Left hindlimb (tissue), 1 donor: ENCODE data around the gene CBLB.

Experiments
- DNase-seq: peaks from one replicate; pipeline ENCODE4 v3.0.0-alpha.2; 2018

CBLB gene

DNA sequence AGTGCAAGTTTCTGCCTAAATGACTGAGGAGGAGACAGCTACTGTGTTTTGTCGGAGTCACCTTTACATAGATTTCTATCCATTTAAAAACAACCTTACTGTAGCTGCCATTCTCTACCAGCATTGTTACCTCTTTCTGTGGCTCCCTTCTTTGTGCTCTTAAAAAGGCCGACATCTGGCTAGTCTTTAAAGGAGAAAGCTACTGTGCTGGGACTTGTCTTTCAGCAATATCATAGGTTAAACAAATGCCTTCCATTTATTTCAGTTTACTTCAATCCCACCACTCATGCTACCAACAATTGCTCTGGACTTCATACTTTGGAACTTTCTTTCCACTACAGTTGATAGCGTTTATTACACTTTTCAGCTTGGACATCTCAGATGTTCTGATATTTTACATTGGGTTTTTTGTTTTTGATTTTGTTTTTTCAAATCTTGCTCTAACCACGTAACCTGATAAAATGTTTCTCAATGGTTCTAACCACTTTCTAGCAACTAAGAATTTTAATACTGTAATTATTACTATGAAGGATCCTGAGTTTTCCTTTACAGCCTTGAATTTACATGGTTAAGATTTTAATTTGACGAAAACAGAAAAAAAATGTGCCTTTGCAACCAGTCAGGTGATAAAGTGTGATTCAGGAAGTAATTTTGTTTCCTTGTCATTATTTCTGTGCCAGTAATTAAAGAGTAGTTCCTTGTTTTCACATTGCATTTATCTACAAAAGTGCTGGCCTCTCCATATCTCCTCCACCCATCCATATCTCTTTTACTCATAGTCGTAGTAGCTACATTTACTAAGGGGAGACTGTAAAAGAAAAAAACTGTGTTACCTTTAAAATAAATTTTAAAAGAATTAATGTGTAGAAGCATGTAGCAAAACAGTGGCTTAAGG, 1.3 kb upstream of the CBLB start:
- DNase-seq = no peak

DNA sequence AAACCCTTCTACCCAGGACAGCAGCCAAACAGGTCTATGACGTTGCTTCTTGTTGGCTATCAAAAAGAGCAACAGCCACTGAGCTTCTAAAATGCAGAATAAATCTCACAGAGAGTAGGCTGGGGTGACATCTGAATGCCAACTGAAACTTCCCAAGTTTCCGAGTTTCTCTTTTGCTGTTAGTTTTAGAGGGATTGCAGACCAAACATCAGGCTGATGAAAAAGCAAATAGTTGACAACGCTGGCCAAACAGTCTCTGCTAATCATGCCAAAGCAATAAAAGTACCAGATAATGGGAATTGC, 670 bp upstream of the CBLB start:
- no peak for DNase-seq

DNA sequence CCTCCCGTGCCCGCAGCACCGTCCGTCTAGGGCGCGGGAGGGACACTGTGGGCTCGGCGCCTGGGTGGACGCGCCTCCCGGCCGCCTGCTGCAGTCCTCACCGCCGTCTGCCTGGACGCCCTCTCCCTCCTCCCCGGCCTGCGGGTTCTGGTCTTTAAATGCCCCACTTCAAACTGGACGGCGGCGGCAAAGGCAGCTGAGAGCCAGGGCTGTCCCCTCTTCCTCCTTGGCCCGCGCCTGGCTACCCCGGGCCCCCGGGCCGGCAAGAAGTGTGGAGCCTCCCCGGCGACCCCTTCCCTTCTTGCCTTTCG, 426 bp downstream of the CBLB start:
- no peak for DNase-seq

DNA sequence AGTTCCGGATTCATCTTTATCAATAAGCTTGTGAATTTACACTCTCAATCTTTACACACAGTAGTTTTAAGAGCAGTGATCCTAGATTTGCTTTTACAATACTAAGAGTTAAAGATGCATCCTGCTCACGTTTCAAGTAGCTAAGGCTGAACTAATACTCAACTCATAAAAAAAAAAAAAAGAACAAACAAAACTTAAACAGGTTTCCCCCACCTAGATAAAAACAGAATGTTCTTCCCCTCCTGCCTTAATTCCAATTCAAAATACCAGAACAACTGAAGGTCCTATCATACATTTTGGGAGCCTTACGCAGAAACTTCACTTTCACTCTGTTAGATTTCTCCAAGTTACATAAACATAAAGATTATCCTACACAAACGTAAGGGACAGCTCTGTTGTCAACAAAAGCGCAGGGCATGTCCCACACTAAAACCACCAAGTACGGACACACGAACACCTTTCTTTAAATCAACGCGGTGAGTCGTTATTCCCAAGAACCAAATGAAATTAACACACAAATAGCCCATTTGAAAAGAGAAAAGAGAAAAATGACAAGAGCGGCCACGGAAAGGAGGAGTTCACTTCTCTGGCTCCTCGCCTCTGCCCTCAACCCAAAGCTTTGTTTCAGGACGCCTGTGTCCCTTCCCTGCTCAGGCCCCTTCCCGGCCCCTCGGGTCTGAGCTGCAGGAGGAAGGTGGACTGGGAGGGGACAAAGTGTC, 941 bp downstream of the CBLB start:
- DNase-seq = no peak

DNA sequence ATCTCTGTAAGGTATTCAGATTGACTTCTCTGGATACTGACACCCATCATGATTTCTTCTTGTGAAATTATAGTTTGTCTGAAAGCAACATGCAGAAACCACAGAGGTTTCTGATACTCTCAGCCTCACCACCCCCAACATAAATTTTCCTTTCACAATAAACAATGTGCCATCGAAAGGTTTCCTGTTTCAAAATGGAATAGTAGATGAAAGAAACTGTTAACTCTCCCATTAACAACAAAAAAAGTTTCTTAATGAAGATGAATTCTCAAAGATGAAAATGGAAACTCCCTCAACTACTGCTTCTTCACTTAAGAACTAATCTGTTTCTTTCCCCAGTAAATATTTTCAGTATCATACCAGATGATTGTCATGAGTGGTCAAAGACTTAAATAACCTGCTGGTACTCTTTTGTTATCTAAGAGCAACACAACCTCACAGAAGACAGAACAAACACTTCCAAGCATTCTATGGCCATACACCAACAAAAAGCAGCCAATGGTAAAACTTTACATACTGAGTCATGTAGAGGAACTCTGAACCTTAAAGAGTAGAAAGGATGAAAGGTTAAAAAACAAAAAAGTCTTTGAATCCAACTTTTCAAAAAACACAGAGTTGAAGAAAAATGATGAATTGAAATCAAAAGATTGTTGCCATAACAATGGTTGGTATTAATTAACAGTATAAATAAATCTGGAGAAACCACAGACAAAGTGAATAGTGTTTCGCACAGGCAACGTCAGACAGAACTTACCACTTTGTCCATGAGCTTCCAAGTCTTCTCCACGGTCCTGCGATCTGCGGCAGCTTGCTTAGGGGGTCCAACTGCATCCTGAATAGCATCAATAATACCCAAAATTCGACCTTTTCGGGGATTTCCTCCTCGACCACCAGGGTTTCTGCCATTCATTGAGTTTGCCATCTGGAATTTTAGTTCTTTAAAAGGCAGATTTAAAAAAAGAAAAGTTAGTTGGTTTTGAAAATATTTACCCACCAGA, 1.9 kb downstream of the CBLB start:
- no peak for DNase-seq

DNA sequence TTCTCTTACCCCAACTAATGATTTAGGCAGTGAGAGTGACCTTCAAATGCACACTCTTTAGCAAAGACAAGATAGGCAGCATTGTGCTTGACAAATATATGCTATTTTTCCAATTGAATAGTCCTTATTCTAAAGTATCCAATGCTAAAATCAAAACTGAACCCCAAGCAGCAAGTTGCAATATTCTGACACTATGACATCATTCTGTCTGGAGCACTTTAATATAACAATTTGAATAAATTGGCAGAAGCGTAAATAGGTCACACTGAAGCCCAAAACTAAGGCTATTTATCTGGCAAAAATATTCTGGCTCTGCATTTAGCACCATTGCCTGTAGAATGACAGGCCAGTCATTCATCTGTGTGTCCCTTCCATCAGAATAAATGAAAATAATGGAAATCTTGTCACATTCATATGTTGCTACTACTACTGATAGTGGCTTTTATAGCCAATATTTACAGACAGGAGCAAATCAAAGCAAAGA, 2.9 kb downstream of the CBLB start:
- no peak for DNase-seq

DNA sequence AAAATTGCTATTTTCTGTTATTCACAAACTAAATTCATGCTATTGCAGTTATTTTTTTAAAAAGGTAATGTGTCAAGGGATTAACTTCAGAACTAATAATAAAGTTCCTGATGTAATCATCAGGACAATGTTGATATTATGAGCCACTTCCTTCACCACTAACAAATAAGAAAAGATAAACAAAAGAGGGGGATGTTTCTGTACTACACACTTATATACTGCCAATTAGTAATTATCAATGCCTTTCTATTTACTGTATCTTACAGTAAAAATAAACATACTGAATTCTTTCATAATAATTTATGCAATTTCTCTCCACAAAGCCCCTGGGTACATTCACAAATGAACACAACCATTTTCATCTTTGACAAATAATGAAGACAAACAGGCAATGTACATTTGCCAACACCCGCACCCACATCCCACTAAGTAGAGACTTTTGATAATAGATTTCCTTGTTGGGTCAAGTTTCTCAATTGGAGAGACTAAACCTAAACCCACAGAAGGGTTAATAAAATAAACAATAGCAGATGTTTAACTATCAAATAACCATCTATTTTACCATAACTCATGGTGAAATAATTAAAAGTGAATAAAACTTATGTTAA, 3.7 kb downstream of the CBLB start:
- no peak for DNase-seq

DNA sequence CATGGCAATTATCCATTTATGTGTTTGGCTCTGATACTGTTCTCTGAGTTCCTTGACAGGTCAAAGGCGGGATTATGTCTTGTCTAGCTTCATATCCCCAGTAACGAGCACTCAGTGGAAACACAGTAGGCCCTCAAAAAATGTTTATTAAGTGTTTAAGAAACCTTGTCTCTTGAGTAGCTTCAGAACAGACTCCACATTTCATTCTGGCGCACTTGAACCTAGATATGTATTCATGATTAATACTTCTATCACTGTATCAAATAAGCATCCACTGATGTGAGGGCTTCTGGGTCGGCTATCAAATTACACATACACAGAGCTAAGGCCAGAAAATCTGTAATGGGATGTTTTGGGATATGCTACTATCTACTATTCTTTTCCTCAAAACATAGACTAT, 4.6 kb downstream of the CBLB start:
- no peak for DNase-seq

DNA sequence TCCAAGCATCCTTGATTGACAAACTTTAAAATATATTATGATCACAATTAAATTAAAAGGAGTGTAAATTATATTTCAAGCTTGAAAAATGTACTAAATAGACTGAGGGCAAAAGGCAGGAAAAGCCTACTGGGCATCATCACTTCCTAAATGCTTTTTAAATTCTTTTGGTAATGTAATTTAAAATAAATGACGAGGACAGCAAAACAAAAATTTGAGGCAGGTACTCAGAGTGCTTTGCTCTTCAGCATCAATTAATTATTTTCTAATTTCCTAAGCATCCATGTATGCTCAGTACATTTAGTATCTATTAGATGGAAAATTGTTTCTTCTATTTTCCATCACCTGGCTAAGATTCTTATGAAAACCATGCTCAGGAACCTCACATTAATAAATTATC, 5.2 kb downstream of the CBLB start:
- DNase-seq = no peak

DNA sequence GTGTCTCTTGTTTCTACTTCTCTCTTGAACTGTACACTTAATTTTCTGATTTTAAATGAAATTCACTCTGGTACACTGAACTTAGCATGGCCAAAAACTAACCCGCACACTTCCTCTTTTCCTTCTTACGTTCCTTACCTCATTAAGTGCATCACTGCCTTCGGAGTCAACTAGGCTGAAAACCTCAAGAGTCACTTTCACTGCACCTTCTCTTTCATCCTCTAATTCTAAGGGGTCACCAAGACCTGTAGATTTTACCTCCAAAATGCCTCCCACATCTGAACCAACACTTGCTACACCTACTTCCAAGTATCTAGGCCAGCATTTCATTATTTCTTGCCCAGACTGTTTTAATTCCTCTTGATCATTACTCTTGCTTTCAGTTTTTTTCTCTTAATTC, 6.6 kb downstream of the CBLB start:
- no peak for DNase-seq

DNA sequence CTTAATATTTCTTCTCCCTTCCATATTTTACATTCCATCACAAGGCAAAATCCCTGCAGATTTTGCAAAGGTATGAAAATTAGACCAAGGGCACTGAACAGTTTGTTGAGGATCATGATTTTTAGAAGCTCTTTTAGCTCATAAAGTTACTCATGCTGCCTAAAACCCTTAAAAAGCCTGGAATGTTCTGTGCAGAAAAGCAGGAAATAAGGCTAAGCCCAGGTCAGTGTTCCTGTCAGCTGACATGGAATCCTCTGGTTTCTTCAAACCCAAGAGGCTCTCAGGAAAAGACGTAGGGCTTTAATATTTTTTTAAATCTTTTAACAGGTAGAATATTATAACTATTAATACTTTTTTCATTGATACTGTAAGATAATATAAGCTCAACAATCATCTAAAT, 8.2 kb downstream of the CBLB start:
- no peak for DNase-seq

DNA sequence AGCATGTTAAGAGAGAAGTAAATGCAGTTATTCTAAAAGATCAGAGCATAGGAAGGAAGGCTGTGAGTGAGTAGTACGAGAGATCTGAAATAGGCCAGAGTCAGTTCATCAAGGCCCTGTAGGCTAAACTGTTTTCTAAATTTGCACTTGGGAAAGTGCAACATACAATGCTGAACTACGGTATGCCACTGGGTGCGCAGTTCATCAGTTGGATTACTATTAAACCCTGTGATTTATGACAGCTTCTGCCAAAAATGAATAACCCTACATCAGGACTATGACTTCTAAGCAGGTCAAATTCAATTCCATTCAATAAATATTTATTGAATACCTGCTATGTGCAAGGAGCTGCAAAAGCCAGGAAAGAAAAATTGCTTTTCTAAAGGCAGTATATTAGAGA, 10.8 kb downstream of the CBLB start:
- DNase-seq = no peak

DNA sequence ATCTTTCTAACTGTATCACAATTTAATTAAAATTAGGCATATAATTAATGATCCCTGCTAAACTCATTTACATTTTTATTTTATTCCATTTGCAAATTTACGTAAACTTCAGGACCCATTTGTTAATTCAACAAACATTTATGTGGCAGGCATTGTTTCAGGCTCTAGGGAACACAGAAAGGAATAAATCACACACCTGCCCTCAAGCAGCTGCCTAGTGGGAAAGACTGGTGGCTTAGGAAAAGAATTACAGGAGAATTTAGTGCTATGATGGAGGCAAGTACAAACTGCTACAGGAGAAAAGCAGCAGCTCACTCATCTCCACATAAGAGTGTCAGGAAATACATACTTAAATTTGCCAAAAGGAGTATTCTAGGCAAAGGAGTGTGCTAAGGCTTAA, 11.2 kb downstream of the CBLB start:
- no peak for DNase-seq

DNA sequence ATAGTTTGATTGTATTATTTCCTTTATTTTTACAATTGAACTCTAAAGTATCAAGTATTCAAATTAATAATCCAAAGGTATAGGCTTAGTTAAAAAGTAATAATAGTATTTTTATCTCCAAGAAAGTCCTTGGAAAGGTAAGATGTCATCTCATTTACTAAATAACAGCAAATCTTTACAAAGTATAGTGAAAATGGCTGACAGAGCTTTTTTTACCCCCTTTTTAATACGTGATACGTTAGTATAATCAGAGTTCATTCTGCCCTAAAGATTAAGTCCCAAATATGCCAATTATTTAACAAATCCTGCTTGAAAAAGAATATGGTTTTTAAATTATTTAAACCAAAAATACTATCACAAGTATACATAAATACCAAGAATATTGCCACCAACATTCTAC, 12.2 kb downstream of the CBLB start:
- no peak for DNase-seq

DNA sequence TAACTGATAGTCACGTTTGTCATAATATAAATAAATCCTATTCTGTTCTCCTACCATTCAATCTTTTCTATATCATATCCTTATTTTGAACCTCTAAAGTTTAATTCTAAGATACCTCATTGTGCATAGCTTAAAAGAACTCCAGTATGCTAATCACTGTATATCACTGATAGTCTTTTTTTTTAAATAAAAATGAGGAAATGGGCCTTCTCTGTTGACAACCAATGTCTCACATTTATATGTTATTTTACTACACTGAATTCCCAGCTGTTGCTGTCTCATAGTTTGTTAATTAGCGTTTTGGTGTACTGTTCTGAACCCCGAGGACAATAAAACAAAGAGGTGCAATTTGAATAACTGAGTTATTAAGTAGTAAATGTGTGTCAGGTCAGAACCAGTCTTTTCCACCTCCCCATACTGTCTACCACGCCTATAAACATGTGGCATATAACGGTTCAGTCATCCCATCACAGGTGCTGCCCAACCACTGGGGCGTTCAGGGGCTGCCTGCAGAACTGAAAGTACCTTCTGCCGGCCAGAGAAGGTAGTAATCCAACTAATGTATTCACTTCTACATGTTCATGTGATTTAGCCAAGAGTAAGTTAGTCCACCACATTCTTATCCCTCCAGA, 14.9 kb downstream of the CBLB start:
- no peak for DNase-seq

DNA sequence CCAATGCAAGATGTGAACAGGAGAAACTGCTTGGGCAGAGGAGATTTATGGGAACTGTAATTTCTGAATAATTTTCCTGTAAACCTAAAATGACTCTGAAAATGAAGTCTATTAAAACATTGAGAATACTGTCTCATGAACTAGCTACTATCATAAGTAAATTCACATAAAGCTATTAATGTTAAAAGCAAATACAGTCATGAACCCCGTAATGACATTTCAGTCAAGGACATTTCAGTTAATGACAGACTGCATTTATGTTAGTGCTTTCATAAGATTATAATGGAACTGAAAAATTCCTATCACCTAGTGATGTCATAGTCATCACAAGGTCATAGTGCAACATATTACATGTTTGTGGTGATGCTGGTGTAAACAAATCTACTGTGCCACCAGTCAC, 17.2 kb downstream of the CBLB start:
- no peak for DNase-seq

DNA sequence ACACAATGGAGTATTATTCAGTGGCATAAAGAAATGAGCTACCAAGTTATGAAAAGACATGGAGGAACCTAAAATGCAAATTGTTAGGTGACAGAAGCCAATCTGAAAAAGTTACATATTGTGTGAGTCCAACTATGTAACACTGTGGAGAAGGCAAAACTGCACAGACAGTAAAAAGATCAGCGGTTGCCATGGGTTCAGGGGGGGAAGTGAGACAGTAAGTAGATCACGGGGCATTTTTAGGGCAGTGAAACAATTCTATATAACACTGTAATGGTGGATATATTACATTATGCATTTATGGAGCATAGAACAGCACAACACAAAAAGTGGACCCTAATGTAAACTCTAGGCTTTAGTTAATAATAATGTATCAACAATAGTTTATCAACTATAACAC, 17.6 kb downstream of the CBLB start:
- DNase-seq = no peak

DNA sequence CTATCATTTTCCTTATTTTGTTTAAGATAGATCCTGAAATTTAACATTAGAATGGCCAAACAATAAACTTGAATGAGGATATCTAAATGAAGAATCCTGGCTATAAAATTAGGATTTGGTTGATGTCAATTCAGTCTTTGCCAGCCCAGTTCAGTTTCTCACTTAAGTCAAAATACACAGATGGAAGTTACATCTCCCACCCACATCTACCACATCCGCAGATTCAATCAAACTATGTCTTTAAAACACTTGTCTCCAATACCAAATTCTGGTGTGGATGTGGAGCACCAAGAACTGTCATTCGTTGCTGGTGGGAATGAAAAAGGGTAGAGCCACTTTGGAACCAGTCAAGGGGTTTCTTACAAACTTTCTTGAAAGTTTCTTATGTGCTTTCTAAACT, 18.2 kb downstream of the CBLB start:
- no peak for DNase-seq

DNA sequence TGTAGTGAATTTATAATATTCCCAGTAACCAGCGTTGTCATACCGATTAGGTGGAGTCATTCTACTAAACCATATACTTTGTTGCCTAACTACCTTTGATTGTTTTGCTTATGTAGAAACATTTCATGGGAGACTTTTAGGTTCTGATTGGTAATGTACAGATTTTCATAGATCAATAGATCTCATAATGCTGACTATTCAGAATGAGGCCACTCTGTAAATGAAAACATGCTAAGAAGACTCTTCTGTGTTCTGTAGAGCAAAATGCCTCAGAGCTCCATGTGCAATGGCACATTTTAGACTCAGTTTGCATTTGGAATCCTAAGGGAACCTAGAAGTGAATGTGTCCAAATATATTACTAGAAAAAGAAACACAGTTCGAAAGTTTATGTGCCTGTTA, 20.0 kb downstream of the CBLB start:
- DNase-seq = no peak

DNA sequence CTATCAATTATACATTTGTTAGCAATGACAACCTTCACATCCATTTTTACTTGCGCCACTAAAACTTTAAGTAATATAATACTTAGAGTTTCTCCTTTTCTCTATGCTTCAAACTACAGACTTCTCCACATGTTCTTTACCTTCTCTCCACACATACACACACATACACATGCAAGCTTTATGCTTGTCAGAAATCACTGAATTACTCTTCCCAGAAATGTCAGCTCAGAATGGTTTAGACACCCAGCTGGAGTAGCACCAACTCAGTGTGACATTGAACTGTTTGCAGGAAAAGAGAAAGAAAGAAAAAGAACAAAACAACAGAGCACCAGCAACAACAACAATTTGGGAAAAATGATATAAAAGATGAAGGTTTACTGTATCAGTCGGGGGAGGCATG, 20.9 kb downstream of the CBLB start:
- no peak for DNase-seq

DNA sequence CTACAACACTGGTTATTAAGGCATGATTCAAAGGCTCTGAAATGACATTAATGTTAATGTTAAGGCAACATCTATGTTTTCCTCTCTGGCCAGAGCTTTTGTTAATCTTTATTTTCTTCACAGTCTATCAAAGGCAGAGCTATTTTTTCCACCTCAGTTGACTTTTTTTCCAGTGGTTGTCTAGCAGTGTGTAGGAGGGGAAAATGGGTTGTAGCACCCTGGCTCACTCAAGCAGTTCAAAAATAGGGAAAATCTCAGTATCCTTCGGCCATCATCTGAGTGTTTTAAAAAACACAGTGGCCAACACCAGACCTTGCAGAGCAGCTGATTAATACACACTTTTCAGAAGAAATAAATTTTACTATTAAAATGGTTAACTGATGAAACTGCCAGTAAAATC, 21.4 kb downstream of the CBLB start:
- DNase-seq = no peak

DNA sequence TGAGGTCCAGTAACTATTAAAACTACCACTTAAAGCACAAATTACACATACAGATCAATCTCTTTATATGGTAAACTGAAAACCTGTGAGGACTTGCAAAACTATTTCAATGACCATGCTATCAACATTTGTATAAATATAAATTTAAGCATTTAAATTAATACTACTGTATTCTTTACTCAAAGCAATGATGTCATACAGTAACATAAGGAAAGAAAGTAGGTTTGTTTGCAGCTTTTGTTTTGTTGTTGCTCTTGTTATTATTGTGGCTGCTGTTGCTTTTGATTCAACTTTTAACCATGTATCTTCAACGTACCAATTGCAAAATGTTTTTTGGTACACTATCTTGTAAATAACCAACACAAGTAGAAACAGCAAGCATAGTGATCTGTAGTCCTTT, 22.0 kb downstream of the CBLB start:
- no peak for DNase-seq

DNA sequence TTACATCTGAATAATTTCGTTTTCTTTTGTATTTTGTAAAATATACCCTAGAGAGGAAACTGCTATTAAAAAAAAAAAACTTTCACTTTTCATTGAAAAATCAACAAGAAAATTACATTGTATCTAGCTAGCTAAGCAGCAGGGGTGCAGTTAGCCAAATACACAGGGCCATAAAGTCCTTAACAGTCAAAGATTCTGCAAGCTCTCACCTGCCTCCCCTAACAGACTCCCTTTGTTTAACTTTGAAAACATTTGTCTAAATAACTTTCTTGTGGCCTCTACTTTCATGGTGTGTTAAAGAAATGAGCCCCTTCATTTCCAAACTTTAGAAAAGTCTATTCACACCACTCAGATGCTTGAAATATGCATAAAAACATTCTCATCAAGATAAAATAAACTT, 23.3 kb downstream of the CBLB start:
- no peak for DNase-seq
